CD4-positive, alpha-beta T cell treated with Interleukin-21 for 1 hour (primary cell): ENCODE results near the gene SLC25A33.
"Not testable (repeated sequence)": the region's sequence is repeated elsewhere in the genome, so short reads cannot be mapped to it uniquely, and the experiment has no call there.

Experiments
- DNase-seq: peaks from one replicate; pipeline ENCODE4 v3.0.0-alpha.2; 2020

SLC25A33 gene

DNA sequence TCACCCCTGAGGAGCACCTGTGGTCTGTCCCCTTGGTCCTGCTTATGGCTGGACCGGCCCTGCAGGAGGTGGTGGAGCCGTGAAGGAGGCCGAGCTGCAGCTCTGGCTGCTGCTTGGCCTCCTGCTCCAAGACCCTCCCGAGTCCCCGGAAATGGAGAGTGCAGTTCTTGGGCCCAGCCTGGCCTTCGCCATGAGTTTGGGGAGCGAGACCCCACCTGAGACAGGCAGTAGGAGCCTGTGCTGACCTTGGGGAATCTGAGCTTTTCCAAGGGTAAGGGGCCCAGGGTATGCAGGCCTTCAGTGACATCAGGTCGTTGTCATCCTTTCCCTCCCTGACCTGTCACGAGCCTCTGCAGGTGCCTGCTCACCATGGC, 63.5 kb downstream of the SLC25A33 start:
- no peak for DNase-seq

DNA sequence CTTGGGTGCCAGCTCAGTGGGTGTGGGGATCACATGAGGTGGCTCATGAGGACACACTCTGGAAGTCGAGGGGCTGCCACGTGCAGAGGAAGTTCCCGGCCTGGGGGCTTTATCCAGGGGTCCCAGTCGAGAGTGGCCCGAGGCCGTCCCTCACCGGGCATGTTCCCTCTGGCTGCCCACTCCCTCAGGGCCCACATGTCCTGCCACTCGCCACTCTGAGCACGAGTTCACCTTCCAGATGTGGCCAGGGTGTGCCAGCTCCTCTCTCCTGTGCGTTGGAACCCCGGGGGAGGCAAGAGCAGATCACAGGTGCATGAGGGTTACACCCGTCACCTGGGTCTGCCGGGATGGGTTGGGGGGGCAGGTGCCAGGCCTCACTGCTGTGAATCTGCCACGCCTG, 64.0 kb downstream of the SLC25A33 start:
- no peak for DNase-seq

DNA sequence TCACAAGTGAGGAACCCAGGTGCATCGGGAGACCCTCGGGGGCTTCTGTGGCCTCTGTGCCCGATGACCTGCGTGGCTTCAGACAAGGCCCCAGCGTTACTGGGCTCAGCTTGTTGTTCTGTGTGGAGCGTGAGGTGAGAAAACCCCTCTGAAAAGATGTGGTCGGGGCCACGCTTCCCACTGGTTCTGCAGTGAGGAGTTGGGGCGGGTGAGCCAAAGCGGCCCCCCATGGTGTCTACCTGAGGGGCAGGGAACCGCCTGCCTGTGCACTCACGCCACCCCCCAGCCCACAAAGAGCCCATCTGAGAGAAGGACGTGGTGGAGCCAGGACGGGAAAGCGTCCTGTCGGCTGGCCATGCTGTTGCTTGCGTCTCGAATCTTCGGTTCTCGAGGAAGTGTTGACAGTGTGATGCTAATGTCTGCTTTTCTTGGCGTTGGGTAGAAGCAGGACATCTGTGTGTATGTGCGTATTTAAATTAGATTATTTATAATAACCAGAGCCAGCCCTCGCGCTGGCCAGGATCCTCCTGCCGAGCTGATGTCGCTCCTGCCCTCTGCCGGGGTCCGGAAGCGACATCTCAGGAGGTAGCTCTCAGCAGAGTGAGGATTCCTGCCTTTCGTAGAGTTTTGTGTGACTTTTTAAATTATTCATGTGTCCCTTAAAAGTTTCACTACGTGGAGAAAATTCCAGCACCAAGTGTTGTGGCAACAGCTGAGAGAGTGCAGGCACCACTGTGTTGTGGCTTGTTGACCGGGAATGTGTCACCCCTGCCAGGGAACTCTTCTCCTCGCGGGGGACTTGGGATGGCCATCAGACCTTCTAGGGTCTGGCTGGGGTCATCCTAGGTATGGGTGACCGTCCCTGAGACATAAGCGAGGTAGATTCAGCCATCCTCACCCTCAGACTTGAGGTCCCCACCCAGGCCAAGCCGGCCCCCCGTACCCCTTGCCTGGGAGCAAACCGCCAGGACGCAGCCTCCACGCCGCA, 64.8 kb downstream of the SLC25A33 start:
- DNase-seq: no peak

DNA sequence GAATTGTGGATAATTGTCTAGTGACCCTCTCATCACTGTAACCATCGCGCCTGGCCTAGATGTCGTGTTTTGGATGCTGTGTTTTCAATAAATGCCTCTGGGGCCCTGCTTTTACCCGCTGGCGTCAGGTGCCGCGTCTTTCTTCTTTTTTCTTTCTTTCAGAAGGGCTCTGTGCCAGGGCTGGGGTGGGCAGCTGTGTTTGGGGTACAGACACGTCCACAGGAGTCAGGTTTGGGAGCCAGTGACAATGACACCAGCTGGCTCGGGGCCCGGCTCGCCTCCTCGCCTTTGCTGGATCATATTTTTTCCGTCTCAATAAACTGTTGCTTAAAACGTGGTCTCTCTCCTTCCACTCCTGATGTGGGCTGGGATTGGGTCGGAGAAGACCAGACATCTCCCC, 65.6 kb downstream of the SLC25A33 start:
- no peak for DNase-seq

DNA sequence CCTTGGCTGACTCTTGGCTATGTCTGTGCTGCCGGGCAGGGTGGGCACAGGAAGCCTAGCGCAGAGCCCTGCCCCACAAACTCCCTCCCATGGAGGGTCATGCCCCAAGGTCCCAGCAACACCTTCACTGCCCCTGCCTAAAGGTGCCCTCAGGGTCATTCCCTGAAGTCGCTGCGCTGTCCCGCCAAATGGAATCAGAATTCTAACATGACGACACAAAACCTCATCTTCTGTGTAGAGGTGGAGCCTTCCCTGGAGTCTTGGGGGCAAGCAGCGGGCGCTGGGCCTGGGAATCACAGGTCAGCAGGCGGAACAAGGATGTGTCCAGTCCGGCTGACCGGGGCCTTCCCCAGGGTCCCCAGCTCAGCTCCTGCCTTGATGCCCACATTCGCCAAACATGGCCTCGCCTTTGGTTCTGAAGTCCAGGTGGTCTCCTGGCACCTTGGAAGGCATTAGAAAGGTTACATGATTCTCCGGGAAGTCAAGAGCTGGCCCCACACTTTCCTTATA, 66.7 kb downstream of the SLC25A33 start:
- no peak for DNase-seq

DNA sequence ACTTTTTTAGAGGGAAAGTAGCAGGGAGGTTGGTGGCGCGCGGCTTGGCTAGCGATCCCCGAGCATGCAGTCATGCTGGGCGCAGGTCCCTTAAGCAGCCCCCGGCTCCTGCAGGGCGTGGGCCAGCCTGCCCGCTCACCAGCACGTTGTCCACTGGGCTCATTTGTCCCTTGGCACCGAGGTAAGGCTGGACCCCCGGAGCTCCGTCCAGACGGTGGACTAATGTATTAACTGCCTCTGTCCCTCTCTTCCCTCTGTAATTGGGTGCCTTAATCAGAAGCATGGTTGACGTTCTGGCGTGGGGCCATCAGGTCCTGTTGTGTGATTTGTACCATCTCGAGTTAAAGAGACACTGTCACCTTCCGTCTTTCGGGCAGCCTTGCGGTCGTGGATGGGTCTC, 67.2 kb downstream of the SLC25A33 start:
- no peak for DNase-seq

DNA sequence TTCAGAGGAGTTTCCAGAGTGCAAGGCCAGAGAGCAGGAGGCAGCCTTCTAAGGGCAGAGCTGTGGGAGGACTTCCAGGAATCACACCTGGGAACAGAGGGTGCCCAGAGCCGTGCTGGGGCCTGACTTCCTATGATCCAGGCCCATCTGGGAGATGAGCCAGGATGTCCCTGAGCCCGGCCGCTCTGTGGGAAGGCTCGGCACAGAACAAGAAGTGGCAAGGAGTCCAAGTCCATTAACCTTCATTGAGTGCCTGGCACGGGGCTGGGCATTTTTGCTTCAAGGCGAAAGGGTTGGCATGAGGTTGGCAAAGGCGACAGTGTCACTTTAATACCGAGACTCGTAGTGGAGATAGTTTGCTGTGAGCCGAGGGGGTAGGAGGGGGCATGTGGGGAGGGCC, 67.7 kb downstream of the SLC25A33 start:
- DNase-seq: no peak

DNA sequence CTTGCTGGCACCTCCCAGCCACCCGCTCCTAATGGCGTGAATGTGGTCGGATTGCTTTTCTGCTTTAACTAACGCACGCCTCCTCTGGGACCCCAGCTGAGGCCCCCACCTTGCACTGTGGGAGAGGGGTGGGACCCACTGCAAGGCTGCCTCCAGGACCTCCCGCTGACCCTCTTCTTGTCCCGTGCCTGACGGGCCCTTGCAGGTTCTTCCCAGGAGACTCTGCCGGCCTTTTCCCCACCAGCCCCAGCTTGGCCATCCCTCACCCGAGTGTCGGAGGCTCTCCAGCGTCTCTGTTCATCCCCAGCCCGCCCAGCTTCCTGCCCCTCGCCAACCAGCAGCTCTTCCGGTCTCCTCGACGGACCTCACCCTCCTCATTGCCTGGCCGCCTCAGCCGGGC, 68.1 kb downstream of the SLC25A33 start:
- no peak for DNase-seq

DNA sequence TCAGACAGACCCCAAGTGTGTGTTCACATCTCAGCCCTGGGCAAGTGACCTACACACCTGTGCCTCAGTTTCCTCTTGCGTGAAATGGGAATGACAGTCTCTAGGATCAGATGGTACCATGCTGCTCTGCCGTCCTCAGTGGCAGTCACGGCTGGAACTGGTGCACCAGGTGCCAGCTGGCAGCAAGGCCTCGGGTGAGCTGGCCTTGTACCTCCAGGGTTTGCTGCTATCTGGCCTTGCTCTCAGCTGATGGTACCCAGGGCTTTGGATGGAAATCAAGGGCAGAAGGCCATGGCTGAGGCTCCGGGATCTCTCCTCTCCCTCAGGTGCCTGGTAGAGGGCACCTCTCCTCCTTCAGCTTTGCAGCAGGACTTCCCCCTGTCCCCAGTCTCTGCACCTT, 70.7 kb downstream of the SLC25A33 start:
- DNase-seq: no peak

DNA sequence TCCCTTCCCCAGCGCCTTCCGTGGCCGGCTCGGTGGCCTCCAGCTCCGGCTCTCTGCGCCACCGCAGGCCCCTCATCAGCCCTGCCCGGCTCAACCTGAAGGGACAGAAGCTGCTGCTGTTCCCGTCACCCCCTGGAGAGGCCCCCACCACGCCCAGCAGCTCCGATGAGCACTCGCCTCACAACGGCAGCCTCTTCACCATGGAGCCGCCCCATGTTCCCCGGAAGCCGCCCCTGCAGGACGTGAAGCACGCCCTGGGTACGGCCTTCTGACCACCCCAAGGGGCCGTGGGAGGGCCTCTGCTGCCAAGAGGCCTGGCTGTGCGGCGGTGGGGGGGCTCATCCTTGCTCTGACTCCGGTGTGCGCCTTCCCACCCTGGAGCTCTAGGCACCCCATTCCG, 71.3 kb downstream of the SLC25A33 start:
- no peak for DNase-seq

DNA sequence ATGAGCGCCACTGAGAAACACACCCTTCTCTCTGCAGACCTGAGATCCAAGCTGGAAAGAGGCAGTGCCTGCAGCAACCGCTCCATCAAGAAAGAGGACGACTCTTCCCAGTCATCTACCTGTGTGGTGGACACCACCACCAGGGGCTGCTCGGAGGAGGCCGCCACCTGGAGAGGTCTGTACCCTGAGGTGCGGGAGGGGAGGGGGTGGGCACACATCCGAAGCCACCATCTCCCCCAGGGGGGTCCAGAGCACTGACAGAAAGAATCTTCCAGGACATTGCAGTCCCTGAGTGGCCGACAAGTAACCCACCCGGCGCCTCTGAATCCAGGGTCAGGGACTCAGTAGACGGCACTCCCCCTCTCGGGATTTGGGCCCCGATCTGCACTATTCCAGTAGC, 72.5 kb downstream of the SLC25A33 start:
- DNase-seq: no peak

DNA sequence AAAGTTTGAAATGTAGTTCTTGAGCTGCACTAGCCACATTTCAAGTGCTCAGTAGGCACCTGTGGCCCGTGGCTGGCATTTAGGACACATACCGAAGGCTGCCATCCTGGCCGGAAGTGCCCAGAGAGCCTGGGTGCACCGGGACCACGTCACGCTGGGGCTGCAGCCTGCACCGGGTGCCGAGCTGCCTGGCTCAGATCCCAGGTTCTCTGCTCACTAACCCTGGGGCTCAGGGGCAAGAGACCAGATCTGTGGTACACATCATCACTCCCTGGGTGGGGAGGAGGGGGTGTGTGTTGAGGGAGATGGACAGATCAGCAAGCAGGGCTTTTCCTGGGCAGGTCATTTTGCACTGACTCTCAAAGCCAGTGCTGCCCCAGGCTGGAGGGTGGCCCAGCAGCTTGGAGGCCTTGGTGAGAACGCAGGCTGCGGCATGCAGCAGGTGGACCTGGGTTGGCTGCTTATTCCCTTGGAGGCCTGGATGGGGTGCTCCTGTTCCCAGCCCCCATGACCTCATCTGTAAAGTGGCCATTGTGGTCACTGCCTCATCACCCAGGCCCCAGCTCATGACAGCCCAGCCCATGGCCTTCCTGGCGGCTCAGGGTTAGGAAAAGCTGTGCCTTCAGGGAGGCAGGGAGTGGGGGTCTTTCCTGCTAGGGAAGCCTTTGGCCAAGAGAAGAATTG, 73.0 kb downstream of the SLC25A33 start:
- DNase-seq: no peak

DNA sequence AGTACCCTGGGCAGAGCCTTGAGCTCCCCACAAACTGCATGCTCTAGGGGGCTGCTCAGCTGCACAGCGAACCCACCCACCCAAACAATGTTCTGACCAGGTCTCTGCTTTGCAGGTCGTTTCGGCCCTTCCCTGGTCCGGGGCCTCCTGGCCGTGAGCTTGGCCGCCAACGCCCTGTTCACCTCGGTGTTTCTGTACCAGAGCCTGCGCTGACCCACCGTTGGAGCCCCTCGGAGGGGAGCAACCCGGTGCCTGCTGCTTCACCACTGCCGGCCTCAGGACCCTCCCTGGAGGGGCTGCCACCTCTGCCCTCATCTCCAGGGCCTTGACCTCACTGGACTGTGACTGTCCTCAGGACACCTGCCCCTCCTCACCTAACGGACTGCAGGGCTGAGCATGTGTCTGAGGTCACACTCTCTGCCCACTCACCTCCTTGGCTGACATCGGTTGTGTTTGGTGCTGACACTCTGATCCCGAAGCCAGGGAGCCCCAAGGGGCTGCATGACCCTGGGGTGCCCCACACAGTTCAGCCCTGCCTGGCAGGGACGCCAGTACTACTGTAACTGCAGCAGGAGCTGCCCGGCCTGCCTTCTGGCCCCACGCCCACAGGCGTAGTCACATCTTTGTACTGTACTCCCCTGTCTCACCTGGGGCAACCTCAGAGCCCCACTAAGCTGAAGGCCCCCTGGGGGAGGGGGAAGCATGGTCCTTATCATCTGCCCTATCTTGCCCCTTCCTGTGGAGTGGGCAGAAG, 73.8 kb downstream of the SLC25A33 start:
- DNase-seq: no peak

DNA sequence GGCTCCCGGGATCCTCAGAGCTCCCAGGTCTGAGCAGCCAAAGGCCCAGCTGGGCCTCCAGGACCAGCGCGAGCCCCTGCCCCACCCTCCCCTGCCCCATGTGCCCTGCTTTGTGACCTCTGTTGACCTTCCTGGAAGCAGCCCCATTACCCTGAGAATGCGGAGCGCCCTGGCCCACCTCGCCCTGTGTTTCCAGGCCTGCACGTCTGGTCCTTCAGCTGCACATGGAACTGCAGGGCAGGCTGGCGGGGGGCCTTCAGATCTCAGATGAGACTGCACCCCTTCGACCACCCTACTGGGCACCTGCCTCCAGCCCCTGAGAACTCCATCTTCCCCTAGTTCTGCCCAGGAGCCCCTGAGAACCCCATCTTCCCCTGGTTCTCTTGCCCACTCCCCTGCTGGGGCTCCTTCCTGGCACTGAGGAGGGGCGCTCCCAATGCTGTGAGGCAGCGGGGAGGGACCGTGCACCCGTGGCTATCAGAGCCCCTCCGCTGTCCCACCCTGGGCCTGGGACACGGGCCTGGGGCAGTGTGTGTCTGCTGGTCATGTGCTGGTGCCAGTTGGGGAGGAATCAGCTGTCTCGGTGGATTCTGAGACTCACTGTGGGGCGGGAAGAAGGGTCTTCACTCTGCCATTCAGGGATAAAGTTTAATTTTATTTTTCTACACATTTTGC, 74.5 kb downstream of the SLC25A33 start:
- DNase-seq: no peak

DNA sequence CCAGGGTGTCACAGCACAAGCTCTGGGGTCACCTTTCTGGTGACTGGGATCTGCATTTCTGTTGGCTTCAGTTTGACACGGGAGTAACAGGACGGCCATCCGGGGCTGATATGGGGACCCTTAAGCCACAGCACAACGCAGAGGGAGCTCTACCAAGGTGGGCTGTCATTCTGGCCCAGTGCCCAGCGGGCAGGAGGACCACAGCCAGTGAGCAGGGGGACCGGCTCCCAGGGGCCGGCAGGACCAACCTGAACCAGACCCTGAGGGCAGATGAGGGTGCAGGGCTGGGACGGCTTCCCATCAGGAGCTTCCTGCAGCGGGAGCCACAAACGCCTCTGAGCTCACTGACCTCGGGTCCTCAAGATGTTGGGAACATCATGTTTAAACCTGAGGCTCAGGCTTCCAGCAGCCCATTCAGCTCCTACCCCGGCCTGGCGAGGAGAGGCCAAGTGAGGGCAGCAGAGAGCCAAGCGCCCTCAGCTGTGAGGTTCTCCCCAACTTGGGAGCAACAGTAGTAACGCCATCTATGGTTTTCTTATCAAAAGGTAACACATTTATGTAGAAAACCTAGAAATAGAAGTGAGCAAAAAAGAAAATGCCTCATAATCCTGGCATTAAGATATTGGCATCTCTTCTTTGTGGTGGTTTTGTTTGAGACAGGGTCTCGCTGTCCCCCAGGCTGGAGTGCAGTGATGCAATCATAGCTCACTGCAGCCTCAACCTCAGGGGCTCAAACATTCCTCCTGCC, 76.2 kb downstream of the SLC25A33 start:
- peak; percentile 58 for DNase-seq

DNA sequence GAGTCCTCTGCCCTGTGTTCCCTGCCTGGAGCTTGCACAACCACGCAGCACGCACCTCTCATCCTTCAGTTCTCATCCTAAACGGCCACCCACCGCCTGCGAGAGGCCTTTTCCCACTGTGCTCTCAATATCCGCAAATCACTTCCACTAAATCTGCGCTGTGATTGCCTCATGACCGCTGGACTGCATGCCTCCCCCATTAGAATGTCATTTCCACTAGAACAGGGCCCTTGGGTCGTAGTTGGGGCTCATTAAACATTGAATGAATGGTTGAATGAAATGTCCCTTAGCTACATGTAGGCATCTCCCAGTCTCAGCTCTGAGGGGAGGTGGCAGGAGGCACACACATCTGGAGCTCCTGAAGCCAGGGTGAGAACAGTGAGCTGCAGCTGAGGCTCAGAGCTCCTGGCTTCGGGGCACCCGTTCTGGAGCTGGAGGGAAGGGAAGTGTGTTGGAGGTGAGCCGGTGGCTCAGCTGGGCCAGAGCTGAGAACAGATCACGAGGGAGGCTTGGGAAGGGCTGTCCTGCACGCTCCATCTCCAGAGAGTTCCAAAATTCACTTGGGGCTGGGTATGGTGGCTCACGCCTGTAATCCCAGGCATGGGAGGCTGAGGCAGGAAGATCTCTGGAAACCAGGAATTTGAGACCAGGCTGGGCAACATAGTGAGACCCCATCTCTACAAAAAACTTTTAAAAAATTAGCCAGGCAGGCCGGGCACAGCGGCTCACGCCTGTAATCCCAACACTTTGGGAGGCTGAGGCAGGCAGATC, 79.8 kb downstream of the SLC25A33 start:
- DNase-seq: no peak

DNA sequence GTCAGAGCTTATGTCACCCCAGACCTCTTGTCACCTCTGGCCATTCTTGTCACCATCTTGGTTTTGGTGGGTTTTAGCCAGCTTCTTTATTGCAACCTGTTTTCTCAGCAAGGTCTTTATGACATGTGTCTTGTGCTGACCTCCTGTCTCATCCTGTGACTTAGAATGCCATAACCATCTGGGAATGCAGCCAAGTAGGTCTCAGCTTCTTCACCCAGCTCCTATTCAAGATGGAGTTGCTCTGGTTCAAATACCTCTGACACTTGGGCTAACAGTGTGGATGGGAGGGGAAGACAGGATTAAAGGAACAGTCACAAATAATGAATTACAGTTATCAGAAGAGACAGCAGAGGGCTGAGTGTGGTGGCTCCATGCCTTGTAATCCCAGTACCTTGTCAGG, 81.8 kb downstream of the SLC25A33 start:
- no peak for DNase-seq

DNA sequence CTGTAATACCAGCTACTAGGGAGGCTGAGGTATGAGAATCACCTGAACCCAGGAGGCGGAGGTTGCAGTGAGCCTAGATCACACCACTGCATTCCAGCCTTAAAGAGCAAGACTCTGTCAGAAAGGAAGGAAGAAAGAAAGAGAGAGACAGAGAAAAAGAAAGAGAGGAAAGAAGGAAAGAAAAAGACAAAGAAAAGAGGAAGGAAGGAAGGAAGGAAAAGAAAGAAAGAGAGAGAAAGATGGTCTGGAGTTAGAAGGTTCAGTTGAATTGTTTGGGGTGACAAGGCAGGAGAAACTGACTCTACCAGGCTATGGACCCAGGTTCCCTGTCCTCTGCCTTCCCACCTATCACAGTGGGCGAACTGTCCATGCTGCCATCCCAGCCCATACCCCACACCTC, 84.8 kb downstream of the SLC25A33 start:
- no peak for DNase-seq

DNA sequence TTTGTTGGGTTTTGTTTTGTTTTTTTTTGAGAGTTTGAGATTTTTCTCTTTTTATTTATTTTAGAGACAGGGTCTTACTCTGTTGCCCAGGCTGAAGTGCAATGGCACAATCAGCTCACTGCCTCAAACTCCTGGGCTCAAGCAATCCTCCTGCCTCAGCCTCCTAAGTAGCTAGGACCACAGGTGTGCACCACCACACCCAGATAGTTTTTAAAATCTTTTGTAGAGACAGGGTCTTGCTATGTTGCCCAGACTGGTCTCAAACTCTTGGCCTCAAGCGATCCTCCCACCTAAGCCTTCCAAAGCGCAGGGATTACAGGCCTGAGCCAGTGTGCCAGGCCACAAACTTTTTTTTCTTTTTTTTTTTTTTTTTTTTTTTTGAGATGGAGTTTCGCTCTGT, 85.8 kb downstream of the SLC25A33 start:
- DNase-seq: not testable (repeated sequence)

DNA sequence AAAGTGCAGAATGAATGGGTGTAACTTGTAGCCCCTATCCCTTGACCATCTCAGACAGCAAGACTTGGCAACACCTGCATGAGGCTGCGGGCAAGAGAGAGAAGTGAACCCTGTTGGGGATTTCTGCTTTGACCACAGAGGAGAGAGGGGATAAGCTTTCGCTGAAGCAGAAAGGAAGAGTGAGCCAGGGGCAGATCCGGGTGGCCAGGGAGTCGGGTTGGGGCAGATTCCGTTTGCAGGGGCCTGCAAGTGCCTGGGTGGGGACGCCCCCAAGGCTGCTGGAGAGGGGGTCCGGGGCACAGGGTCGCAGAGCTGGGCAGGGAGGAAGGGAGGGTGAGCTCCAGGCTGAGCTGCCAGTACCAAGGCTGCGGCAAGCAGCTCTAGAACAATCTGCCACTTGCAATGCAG, 86.9 kb downstream of the SLC25A33 start:
- DNase-seq: peak; percentile 41
